GM21619 (cell line): ENCODE measurements around the gene IRX3.

Experiments used
- ATAC-seq: cut with Tn5 transposase; IDR thresholded peaks from one replicate; pipeline ENCODE4 v1.9.1; 2021; ENCODE audit not compliant: unreplicated experiment

IRX3 gene

GRCh38 chr16:54286366-54287130, at the start of gene IRX3:
TSS of gene IRX3 (minus strand) at chr16:54286787. CDS start at chr16:54286050, 737 bp downstream.
- ATAC-seq, result no peak

DNA sequence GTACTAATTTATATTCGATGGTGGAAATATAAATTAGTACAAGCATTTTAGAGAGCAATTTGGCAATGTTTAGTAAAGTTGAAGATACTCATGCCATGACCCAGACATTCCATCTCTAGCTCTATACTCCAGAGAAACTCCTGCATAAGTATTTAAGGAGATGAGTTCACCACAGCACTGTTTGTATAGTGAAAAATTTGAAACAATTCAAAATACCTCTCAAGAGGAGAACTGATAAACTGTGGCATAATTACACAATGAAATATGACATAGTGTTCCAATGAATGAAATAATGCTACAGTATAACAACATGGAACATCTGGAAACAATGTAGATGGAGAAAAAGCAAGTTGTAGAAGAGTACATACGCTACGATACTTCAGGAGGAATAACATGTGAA, 48.6 kb upstream of the IRX3 start:
- ATAC-seq, result no peak

GRCh38 chr16:54334208-54334607, 47.6 kb upstream of the IRX3 start:
- no peak for ATAC-seq

GRCh38 chr16:54331241-54332002, 44.8 kb upstream of the IRX3 start:
- no peak for ATAC-seq

DNA sequence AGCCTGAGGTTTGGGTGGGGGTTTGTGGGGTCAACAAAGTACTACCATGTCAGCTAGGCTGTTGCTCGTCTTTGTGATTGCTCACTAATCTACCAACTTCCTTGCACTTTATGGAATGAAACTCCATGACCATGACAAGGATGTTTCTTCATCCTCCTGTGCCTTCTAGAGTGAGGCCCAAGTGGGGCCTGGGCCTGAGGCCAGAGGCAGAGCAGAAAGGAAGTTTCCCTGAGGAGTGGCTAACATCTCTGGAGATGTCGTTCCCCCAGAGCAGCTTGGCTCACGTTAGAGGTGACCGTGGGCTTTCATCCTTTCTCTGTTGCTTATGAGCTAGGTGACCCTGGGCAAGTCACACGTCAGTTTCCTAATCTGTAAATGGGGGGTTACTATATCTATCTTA, 41.0 kb upstream of the IRX3 start:
- no peak for ATAC-seq

- ATAC-seq, result no peak
Measured at GRCh38 chr16:54326266-54326662, 39.7 kb upstream of the IRX3 start.

DNA sequence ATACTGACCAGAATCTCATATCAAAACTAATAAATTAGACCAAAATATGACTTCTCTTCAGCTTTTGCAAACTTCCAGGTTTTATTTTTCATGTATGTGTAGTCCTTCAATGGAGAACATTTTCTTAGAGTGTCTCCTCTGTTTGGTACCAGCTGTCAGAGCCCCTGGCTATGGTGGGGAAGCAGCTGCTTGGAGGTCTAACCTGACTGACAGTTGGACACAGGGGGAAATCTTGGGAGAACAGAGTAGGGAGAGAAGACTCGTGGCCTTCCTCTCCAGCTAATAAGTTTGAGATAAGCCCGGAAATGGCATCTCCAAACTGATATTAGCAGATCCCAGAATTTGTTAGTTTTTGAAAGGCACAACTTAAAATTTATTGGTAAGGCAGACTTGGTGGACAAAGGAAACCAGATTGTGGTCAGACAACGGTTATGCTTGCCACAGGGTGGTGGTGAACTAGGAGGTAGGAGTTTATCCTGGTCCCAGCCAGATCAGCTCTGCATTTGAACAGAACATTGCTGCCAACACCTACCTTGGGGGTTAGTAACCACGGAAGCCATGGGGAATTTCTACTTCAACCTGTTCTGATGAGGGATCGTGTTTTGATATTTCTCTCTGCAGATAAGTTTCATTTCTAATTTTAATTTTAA, 39.2 kb upstream of the IRX3 start:
- ATAC-seq, result no peak

- no peak for ATAC-seq
Measured at GRCh38 chr16:54324716-54325115, 38.1 kb upstream of the IRX3 start.

- ATAC-seq, result no peak
Measured at GRCh38 chr16:54320697-54321340, 34.2 kb upstream of the IRX3 start.

GRCh38 chr16:54318941-54319340, 32.4 kb upstream of the IRX3 start:
- ATAC-seq, result no peak

- ATAC-seq, result no peak
Measured at GRCh38 chr16:54317101-54317611, 30.6 kb upstream of the IRX3 start.

DNA sequence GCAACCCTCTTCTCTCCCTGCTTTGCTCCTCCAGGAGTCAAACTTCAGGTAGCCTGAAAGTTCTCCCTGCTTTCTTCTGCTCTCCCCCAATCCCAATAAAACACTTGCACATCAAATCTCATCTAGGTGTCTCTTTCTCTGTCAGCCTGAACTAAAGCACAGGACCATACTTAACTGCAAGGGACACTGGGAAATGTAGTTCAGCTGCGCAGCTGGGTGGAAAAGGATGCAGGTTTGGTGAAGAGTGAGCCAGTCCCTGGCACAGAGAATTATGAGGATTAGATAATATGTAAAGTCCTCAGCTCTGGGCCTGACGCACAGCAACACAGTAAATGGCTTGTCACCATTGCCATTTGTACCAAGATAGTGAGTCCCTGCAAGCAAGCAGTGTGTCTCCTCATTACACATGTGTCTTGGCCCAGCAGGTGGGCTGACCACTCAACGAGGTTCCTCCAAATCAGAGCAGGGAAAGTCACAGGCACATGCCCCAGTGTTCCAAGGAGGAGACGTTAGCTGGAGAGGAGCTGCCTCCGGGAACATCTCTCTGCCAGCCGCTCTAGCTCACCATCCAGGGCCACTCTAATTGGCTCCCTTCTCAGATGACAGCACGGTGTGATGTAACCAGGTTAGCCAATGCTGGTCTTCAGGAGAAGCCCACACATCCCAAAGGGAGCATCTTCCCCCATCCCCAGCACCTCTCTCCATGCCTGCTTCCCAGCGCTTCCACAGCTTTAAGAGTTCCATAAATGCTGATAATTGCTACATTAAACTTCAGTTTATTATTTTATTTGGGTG, 29.7 kb upstream of the IRX3 start:
- ATAC-seq, result no peak

DNA sequence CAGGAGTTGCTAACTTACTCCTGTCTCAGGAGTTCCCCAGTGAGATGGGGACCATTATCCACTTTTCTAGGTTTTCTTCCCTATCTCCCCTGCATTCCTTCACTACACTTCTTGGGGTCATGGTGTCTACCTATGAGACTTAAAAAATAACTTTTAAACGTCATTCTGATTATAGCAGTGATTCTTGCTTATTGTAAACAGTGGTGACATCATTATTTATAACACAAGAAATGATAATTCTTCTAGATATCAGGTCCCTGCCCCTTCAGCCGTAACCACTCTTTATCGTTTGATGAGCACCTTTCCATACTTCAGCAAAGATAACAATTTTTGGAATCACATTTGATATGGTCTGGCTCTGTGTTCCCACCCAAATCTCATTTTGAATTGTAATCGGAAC, 27.2 kb upstream of the IRX3 start:
- ATAC-seq, result no peak

DNA sequence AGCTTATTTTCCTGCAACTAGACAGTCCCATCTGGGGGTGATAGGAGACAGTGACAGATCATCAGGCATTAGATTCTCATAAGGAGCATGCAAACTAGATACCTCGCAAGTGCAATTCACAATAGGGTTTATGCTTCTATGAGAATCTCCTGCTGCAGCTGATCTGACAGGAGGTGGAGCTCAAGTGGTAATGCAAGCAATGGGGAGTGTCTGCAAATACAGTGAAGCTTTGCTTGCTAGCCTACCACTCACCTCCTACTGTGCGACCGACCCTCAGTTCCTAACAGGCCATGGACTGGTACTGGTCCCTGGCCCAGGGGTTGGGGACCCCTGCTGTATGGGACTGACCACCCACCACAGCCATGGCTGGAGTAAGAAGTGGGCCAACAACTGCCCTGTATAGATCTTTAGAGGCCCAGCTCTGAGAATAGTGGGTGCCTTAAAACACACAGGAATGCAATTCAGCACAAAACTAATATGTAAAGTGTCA, 26.0 kb upstream of the IRX3 start:
- no peak for ATAC-seq

DNA sequence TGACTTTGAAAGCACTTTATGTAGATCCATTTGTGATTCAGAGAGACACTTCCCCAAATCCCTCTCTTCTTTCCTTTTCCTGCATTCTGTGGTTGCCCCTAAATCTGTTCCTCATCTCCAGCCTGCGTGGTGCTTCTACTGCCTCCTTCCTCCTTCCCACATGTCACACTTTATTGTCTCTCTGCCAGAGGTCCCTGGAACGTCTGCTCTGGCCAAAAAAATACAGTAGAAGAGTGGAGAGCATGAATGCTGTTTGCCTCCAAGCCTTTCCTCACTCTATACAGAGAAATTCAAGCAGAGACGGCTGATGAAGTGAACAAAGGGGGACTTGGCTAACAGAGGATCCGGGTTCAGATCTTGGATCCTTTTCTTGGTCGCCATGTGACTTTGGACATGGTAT, 22.8 kb upstream of the IRX3 start:
- ATAC-seq, result no peak

DNA sequence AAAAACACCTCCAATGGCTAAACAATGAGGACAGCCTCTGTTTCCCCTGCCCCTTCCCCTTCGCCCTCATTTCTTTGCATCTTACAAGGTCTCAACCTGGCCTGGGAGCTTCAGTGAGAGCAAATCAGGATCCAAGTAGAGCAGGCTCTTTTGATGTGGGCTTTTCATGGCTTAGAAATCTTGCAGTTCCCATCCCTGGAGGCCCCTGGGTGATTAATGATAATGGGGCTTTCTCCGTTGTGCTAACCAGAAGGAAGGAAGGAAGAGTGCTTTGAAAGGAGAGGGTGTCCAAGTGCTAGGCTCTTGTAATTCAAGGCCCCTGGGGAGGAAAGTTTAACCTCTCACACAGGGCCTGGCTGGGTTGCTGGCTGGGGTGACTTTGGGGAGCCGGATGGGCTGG, 18.5 kb upstream of the IRX3 start:
- ATAC-seq, result no peak

DNA sequence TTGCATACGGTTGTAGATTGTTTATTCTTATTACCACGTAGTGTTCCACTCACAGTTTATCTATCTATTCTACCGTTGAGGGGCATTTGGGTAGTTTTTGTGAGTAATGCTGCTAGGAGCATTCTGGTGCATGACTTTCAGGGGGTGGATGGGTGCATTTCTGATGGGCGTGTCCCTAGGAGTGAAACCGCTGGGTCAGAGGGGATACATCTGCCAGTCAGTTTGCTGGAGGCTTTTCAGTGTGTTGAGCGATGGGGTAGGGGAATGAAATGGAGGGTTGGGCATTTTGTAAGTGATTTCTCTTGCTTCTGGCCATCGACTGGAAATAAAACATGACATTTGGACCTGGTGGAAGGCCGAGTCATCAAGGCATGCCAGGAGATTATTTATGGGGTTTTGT, 17.0 kb upstream of the IRX3 start:
- ATAC-seq, result no peak

- ATAC-seq, result no peak
Measured at GRCh38 chr16:54297154-54297553, 10.6 kb upstream of the IRX3 start.

DNA sequence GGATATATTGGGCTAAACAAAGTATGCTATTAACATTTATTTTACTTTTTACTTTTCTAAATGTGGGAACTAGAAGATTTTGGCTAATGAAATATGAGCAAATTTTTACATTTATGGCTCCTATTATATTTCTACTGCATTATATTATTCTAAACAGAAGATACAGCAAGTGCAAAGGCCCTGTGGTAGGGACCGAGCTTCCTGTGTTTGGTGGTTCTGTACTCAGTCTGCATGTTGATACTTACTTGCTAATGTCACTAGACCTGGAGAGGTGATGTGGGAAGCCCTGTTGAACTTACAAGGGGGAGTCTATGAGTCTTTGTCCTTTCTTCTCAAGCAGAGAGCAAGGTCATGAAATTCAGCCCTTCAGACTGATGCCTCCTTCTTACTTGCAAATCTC, 10.0 kb upstream of the IRX3 start:
- no peak for ATAC-seq
